ENCODE data around the gene HNF1A. TPM values are rescaled to one million over a fixed set of nuclear protein-coding genes. Genes with fewer than 3 reads are reported as not detected.

Gene HNF1A
- total RNA-seq, 4 donors from 2014 or later = 11.8 TPM; not detected in 3

DNA sequence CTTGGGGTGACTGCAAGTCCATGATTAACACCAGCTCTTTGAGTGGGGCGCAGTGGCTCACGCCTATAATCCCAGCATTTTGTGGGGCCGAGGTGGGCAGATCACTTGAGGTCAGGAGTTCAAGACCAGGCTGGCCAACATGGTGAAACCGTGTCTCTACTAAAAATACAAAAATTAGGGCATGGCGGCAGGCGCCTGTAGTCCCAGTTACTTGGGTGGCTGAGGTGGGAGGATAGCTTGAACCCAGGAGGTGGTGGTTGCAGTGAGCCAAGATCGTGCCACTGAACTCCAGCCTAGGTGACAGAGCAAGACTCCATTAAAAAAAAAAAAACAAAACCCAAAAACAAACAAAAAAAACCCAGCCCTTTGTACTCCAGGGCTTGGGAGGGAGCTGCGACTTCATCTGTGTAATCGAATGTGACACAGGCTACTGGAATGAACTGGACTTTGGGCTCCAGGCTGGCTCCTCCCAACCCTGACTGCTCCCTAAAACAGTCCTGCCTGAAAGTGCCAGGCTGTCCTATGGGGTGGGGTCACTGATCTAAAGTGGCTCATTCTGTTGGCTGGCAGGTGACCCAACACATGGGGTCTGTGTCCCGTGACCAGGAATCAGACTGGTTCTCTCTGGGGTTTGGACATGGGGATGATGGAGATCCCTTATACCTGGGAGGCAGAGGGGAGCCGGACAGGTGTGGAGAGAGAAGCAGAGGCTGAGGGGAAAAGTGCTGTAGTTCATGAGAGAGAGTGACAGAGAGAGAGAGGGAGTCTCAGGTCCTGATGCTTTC is 47.3 kb downstream of the HNF1A start:
- no peaks in the 10 kb centered on the region for H3K36me3 ChIP-seq
- H3K27me3 ChIP-seq = no peaks in the 10 kb centered on the region
- H3K4me1 ChIP-seq = no peaks in the 10 kb centered on the region
- TF ChIP-seq POLR2A (IDR thresholded peaks at IDR 0.05) = no peak
- TF ChIP-seq, protein P1, sequence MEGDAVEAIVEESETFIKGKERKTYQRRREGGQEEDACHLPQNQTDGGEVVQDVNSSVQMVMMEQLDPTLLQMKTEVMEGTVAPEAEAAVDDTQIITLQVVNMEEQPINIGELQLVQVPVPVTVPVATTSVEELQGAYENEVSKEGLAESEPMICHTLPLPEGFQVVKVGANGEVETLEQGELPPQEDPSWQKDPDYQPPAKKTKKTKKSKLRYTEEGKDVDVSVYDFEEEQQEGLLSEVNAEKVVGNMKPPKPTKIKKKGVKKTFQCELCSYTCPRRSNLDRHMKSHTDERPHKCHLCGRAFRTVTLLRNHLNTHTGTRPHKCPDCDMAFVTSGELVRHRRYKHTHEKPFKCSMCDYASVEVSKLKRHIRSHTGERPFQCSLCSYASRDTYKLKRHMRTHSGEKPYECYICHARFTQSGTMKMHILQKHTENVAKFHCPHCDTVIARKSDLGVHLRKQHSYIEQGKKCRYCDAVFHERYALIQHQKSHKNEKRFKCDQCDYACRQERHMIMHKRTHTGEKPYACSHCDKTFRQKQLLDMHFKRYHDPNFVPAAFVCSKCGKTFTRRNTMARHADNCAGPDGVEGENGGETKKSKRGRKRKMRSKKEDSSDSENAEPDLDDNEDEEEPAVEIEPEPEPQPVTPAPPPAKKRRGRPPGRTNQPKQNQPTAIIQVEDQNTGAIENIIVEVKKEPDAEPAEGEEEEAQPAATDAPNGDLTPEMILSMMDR (IDR thresholded peaks at IDR 0.05) = no peak
- intact Hi-C loops (cut with DNase I; ENCODE audit: low total_unique reads) = no loop called here
- H3K9me3 ChIP-seq = no peaks in the 10 kb centered on the region
- no peak overlapping the region for H3K4me3 ChIP-seq
- H3K27ac ChIP-seq = no peak overlapping the region
- DNase-seq = no peak

DNA sequence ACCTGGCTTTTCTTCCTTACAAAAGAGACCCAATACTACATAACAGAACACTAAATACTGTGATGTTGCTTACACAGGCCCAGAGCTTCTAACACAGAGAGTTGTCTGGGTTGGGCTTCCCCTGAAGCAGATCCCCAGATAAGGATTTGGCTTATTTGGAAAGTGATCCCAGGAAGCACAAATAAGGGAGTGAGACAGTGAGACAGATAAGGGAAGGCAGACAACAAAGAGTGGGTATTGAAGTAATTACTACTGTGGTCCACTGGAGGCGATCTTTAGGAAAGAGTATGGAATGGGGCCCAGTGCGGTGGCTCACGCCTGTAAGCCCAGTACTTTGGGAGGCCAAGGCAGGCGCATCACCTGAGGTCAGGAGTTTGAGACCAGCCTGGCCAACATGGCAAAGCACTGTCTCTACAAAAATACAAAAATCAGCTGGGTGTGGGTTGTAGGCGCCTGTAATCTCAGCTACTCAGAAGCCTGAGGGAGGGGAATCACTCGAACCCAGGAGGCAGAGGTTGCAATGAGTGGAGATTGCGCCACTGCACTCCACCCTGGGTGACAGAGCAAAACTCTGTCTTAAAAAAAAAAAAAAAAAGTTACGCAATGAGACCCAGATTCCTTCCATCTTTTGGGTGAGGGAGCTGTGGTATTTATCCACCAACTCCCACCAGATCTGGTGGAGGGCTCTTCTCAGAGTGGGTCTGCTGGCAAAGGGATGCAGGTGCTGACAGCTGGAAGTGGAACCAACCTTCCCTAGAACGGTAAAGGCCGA is 48.1 kb downstream of the HNF1A start:
- no peaks in the 10 kb centered on the region for H3K4me1 ChIP-seq
- no peaks in the 10 kb centered on the region for H3K27me3 ChIP-seq
- no peak for DNase-seq
- no peaks in the 10 kb centered on the region for H3K9me3 ChIP-seq
- H3K4me3 ChIP-seq = no peak overlapping the region
- no peaks in the 10 kb centered on the region for H3K36me3 ChIP-seq
- intact Hi-C loops (cut with DNase I; ENCODE audit: low total_unique reads) = no loop called here
- TF ChIP-seq POLR2A (IDR thresholded peaks at IDR 0.05) = no peak
- TF ChIP-seq, protein P1 (IDR thresholded peaks at IDR 0.05) = no peak
- H3K27ac ChIP-seq = no peak overlapping the region

DNA sequence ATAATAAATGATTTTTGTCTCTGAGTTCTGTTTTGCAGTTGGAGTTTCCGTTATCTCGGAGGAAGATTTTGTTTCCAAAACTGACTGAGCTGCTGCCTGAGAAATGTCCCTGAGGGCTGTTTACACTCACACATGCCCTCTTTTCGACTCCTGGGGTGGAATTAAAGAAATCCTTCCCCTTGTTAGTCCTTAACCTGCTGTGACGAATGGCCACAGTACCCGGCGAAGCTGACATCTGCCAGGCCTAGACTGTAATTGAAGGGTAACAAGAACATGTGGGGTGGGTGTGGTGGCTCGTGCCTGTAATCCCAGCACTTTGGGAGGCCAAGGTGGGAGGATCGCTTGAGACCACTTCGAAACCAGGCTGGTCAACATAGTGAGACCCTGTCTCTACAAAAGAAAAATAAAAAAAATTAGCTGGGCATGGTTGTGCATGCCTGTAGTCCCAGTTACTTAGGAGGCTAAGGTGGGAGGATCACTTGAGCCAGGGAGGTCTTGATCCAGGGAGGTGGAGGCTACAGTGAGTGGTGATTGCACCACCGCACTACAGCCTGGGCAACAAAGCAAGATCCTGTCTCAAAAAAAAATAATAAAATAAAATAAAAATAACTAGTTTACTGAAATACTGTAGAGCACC is 52.4 kb downstream of the HNF1A start:
- intact Hi-C loops (cut with DNase I; ENCODE audit: low total_unique reads) = no loop called here
- TF ChIP-seq POLR2A (IDR thresholded peaks at IDR 0.05) = no peak
- TF ChIP-seq, protein P1 (IDR thresholded peaks at IDR 0.05) = no peak
- Histone ChIP-seq H3K36me3 (no peaks in the 10 kb centered on the region), H3K27ac (no peak overlapping the region), H3K4me1 (no peaks in the 10 kb centered on the region), H3K27me3 (no peaks in the 10 kb centered on the region), H3K4me3 (no peak overlapping the region), H3K9me3 (no peaks in the 10 kb centered on the region)
- no peak for DNase-seq

DNA sequence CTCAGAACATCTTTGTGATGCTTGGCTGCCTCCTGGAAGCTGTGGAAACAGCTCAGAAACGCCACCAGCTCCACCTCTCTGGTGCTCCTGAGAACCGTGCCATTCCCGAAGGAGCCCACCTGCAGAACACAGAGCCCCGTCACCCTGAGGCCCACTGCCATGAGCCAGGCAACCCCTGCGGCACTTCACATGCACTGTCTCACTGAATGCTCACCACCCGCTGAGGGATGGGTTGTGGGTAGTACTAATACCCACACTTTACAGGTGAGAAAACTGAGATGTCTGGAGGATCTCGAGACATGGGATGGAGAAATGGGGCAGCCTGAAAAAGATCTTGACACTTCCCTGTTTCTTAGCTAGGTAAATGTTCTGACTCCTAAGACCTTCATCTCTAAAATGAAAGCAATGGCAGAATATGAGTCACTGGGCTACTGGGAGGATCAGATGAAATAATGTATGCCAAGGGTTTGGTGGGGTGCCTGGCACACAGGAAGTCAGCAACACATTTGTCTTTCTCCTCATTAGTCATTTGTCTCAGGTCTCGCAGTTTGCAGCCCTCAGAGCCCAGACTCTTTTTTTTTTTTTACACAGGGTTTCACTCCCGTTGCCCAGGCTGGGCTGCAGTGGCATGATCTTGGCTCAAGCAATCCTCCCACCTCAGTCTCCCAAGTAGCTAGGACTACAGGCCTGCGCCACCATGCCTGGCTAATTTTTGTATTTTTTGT is 55.4 kb downstream of the HNF1A start:
- DNase-seq = no peak
- Histone ChIP-seq H3K27me3 (no peaks in the 10 kb centered on the region), H3K4me3 (no peak overlapping the region), H3K27ac (no peak overlapping the region), H3K36me3 (no peaks in the 10 kb centered on the region), H3K4me1 (no peaks in the 10 kb centered on the region), H3K9me3 (no peaks in the 10 kb centered on the region)
- intact Hi-C loops (cut with DNase I; ENCODE audit: low total_unique reads) = no loop called here
- no peak for TF ChIP-seq POLR2A (IDR thresholded peaks at IDR 0.05)
- TF ChIP-seq, protein P1 (IDR thresholded peaks at IDR 0.05) = no peak

Measured in uterus (tissue), 4 donors.